Amniotic epithelial cell (primary cell): Measurements from ENCODE around the gene LMOD1.
"Not testable (repeated sequence)": the region's sequence is repeated elsewhere in the genome, so short reads cannot be mapped to it uniquely, and the experiment has no call there.

Experiments
- DNase-seq: peaks from one replicate; pipeline ENCODE4 v3.0.0-alpha.2; 2010; ENCODE audit warnings: low read depth

LMOD1 gene

GRCh38 chr1:201946224-201946908 lies at the start of gene LMOD1:
LMOD1 (minus strand) TSS chr1:201946548; CDS start chr1:201946340, 208 bp downstream.
- DNase-seq: peak; percentile 90

DNA sequence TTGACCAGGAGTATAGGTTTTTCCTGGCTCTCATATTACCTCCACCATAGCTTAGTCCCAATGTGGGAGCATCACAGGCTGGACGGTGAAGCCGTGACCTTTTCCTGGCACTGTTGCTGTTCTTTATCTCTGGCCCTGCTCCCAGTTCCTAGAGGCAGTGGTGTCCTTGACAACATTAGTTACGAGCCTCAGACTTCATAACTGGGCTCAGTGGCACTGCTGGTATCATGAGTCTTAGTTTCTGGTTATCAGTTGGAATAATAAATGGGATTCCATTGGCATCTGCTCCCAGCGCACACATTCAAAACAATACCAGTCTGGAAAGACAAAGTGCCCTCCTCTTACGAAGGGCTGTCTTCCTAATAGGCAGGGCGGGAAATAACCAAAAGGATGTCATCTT lies 44.1 kb upstream of the LMOD1 start:
- peak; percentile 45 for DNase-seq

DNA sequence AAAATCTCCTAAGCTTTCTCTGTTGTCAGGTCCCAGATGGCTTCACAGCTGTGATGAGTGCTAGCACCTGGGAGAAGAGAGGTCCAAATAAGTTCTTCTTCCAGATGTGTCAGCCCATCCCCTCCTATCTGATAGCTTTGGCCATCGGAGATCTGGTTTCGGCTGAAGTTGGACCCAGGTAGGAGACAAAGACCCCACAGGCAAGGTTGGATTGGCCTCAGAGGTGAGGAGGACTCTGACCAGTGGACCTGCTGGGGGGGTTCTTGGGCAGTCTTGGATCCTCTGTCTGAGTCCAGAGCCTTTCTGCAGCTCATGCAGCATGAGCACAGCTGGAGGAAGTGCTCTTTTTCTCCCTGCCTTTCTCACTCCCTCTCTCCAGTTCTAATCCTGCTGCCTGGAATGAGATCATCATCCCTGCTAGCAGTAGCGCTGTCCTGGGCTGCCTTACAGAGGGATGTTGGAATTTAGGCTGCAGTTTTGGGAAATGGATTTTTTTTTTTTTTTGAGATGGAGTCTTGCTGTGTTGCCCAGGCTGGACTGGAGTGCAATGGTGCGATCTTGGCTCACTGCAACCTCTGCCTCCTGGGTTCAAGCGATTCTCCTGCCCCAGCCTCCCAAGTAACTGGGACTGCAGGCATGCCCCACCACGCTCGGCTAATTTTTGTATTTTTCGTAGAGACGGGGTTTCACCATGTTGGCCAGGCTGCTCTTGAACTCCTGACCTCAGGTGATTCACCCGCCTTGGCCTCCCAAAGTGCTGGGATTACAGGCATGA lies 43.2 kb upstream of the LMOD1 start:
- DNase-seq: no peak

GRCh38 chr1:201988601-201989000 lies 42.3 kb upstream of the LMOD1 start:
- no peak for DNase-seq

DNA sequence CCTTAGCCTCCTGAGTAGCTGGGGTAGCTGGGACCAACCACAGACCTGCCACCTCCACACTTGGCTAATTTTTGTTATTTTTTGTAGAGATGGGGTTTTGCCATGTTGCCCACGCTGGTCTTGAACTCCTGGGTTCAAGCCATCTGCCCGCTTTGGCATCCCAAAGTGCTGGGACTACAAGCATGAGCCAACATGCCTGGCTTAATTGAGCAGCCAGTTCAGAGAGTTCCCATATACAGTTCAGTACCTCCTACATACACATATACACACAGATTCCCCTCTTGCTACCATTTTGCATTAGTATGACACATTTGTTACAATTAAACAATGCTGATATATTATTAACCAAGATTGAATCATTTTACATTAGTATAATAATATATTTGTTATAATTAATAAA lies 39.0 kb upstream of the LMOD1 start:
- no peak for DNase-seq

- DNase-seq: no peak
These were observed 38.1 kb upstream of the LMOD1 start for GRCh38 chr1:201984446-201984845.

GRCh38 chr1:201983380-201983805 lies 37.0 kb upstream of the LMOD1 start:
- DNase-seq: no peak

GRCh38 chr1:201982623-201983379 lies 36.5 kb upstream of the LMOD1 start, which contains the start of gene RNPEP:
RNPEP (plus strand) TSS chr1:201982648; CDS start chr1:201982667, 19 bp downstream.
- DNase-seq: peak; percentile 75

DNA sequence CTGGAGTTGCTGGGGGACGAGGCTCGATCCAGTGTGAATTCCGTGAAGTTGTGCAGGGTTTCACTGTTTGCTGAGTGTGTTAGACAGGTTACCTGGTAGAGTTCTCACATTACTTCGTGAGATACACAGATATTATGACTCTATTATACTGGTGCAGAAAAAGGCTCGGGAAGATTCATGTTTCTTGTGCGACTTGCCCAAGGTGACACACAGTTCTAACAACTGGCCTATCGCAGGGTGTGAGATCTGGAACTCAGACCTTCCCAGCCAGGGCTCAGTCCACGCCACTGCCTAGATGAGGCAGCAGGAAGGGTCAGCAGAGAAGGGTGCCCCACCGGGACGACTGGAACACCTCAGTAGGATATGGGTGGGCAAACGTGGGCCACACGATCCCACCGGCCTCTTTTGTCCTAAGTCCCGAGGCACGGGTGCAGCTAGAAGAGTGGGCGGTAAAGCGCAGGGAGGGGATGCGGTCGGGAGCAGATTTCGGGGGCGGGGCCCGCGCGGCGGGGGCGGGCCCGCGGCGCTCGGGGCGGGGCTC lies 35.8 kb upstream of the LMOD1 start:
- DNase-seq: no peak

DNA sequence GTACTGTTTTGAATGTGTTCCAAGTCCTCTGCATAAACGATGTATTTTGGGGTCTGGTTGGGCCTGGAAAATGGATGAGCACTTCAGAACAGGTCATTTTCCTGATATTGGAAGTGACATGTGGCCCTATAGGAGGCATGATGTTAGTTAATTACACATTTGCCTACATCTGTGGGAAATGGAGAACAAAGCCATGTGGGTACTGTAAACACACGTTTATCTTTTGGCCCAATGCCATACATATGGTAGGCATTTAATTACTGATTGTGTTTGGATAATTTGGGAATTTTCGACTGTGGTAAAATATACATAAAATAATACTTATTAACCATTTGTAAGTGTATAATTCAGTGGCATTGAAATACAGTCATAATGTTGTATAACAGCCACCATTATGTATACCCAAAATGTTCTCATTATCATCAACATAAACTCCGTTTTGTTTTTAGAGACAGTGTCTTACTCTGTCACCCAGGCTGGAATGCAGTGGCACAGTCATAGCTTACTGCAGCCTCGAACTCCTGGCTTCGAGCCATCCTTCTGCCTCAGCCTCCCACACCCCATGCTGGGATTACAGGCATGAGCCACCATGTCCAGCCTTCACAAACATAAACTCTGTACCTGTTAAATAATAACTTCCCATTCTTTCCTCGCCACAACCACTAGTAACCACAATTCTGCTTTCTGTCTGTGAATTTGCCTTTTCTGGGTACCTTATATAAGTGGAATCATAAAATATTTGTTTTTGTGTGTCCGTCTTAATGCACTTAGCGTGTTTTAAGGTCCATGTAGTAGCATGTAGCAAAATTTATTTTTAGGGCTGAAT lies 24.2 kb upstream of the LMOD1 start:
- DNase-seq: peak; percentile 31

GRCh38 chr1:201968202-201968925 lies 22.0 kb upstream of the LMOD1 start:
- DNase-seq: no peak

DNA sequence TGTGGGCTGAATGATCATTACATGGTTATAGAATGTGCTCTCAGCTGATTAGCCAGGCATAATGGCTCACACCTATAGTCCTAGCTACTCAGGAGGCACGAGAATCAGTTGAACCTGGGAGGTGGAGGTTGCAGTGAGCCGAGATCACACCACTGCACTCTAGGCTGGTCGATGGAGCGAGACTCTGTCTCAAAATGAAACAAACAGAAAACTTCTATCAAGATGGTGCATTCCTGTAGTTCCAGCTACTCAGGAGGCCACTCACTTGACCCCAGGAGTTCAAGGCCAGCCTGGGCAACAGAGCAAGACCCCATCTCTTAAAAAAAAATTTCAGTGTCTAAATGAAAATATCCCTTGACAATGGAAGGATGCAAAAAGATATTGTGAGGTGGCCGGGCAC lies 19.8 kb upstream of the LMOD1 start:
- no peak for DNase-seq

GRCh38 chr1:201964261-201964660 lies 17.9 kb upstream of the LMOD1 start:
- DNase-seq: peak; percentile 94

DNA sequence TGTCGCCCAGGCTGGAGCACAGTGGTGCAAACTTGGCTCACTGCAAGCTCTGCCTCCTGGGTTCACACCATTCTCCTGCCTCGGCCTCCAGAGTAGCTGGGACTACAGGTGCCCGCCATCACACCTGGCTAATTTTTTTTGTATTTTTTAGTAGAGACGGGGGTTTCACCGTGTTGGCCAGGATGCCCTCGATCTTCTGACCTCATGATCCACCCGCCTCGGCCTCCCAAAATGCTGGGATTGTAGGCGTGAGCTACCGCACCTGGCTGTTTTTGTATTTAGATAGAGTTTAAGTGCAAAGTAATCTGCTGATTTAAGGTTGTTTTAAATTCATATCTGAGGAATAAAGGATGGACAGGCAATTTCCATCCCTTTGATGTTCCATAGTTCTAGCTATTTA lies 16.0 kb upstream of the LMOD1 start:
- DNase-seq: not testable (repeated sequence)

GRCh38 chr1:201958348-201958747 lies 12.0 kb upstream of the LMOD1 start:
- no peak for DNase-seq

DNA sequence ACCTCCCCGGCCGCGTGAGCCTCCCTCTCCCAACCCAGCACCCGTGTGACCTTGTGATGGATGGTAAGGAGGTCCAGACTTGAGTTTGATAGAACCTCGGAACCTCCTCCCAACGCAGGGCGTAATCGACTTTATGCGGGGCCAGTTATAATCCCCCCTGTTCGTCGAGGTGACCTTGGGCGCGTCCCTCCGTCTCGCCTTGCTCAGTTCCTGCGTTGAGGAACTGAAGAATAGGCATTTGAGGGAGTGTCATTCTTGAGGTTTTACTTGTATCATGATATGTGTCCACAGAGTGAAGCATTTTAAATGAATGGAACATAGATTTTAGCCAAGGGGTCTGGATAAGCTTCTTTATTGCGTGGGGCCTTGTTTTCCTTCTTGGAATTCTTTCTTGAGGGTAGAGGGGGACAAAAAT lies 9.4 kb upstream of the LMOD1 start:
- DNase-seq: no peak

DNA sequence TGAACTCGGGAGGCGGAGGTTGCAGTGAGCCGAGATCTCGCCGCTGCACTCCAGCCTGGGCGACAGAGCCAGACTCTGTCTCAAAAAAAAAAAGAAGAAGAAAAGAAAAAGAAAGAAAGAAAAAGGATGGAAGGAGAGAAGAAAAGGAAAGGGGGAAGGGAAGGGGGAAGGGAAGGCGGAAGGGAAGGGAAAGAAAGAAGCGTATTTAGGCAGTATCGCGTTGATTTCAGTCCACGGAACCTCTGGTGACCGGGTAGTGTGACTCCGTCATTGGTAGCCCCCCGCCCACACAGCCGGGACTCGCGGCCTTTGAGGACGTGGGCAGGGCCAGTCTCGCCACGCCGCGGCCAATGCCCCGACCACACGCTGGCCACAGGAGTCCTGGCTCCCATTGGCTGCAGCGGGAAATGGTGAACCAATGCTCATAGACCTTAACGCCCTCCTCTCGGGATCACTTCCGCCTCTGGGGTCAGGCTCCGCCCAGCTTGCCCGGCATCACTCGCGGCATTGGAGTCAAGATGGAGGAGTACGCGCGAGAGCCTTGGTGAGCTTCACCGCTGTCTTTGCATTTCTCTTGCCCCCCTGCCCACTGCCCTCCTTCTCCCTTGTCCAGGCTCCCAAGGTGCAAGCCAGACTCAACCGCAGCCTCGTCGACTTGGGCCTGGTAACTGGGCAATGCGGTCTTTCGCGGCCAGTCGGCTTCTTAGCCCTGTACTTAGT lies 8.8 kb upstream of the LMOD1 start, which contains the start of gene TIMM17A:
TSS of gene TIMM17A (plus strand) at position 495 of the 720 bp plus-strand sequence. CDS start at position 519, 24 bp downstream.
- DNase-seq: peak; percentile 97

- DNase-seq: no peak
These were observed 8.1 kb upstream of the LMOD1 start for GRCh38 chr1:201954263-201955008.

DNA sequence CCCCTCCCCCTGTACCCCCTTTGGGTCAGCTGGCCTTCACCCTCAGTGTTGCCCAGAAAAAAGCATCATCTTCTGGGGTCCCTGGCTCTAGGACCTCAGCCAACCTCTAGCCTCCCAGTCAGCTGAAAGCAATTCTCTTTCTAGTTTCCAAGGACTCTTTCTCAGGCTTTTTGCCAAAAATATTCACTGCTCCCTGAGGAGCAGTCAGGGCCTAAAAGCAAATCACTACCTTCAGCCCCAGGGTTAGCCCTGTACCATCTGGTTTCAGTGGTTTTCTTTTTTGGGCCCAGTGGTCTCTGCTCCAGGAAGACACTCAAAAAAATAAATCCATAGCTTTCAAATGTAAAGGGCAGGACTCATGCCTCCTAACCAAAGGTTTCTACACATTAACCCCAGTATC lies 3.1 kb upstream of the LMOD1 start:
- no peak for DNase-seq
